Measurements from ENCODE around the gene HOXB13. TPM values are rescaled to one million over a fixed set of nuclear protein-coding genes. Genes with fewer than 3 reads are reported as not detected.

HOXB13 gene
- total RNA-seq, 1 donor from 2014 or later, result not detected

- H3K27ac Mint-ChIP-seq (ENCODE audit: unreplicated experiment), result no peak overlapping the region
- H3K9me3 Mint-ChIP-seq (ENCODE audit: unreplicated experiment), result no peaks in the 10 kb centered on the region
- peaks cover 46% of the 10 kb centered on the region for H3K27me3 Mint-ChIP-seq (ENCODE audit: unreplicated experiment)
These were observed 1.6 kb upstream of the HOXB13 start for GRCh38 chr17:48730240-48730550.

GRCh38 chr17:48729335-48730239 lies 1.0 kb upstream of the HOXB13 start:
- no peak for DNase-seq (ENCODE audit: low spot score)
- no peak for TF ChIP-seq CTCF (IDR thresholded peaks at IDR 0.05; ENCODE audit: unreplicated experiment)
- peak overlapping the region; percentile 12 for H3K27ac Mint-ChIP-seq (ENCODE audit: unreplicated experiment)
- no peaks in the 10 kb centered on the region for H3K9me3 Mint-ChIP-seq (ENCODE audit: unreplicated experiment)
- H3K27me3 Mint-ChIP-seq (ENCODE audit: unreplicated experiment), result peaks cover 45% of the 10 kb centered on the region
- no peak overlapping the region for H3K4me3 Mint-ChIP-seq (ENCODE audit: unreplicated experiment)
- peaks cover 20% of the 10 kb centered on the region for H3K4me1 Mint-ChIP-seq (ENCODE audit: unreplicated experiment)
- H3K36me3 Mint-ChIP-seq (ENCODE audit: low read depth, unreplicated experiment), result no peaks in the 10 kb centered on the region

More at GRCh38 chr17:48730240-48730550, 1.6 kb upstream of the HOXB13 start:
- no peak for TF ChIP-seq CTCF (IDR thresholded peaks at IDR 0.05; ENCODE audit: unreplicated experiment)
- Mint-ChIP-seq H3K36me3 (ENCODE audit: low read depth, unreplicated experiment) (no peaks in the 10 kb centered on the region), H3K4me1 (ENCODE audit: unreplicated experiment) (peaks cover 20% of the 10 kb centered on the region), H3K4me3 (ENCODE audit: unreplicated experiment) (no peak overlapping the region)
- DNase-seq (ENCODE audit: low spot score), result no peak

- no peak overlapping the region for H3K4me3 Mint-ChIP-seq (ENCODE audit: unreplicated experiment)
- H3K9me3 Mint-ChIP-seq (ENCODE audit: unreplicated experiment), result no peaks in the 10 kb centered on the region
These were observed 955 bp downstream of the HOXB13 start for GRCh38 chr17:48727415-48728175.

GRCh38 chr17:48726916-48727286 lies 1.6 kb downstream of the HOXB13 start:
- TF ChIP-seq CTCF (IDR thresholded peaks at IDR 0.05; ENCODE audit: unreplicated experiment), result no peak
- Mint-ChIP-seq H3K9me3 (ENCODE audit: unreplicated experiment) (no peaks in the 10 kb centered on the region), H3K27ac (ENCODE audit: unreplicated experiment) (no peak overlapping the region), H3K36me3 (ENCODE audit: low read depth, unreplicated experiment) (no peaks in the 10 kb centered on the region), H3K4me3 (ENCODE audit: unreplicated experiment) (no peak overlapping the region), H3K27me3 (ENCODE audit: unreplicated experiment) (peaks cover 37% of the 10 kb centered on the region), H3K4me1 (ENCODE audit: unreplicated experiment) (peaks cover 19% of the 10 kb centered on the region)
- DNase-seq (ENCODE audit: low spot score), result no peak

More at GRCh38 chr17:48727415-48728175, 955 bp downstream of the HOXB13 start:
- no peaks in the 10 kb centered on the region for H3K36me3 Mint-ChIP-seq (ENCODE audit: low read depth, unreplicated experiment)
- peaks cover 19% of the 10 kb centered on the region for H3K4me1 Mint-ChIP-seq (ENCODE audit: unreplicated experiment)
- H3K27me3 Mint-ChIP-seq (ENCODE audit: unreplicated experiment), result peaks cover 35% of the 10 kb centered on the region
- TF ChIP-seq CTCF (IDR thresholded peaks at IDR 0.05; ENCODE audit: unreplicated experiment), result no peak
- no peak for DNase-seq (ENCODE audit: low spot score)
- no peak overlapping the region for H3K27ac Mint-ChIP-seq (ENCODE audit: unreplicated experiment)
